H9 (cell line): ENCODE data around the gene SLC38A1. TPM values are rescaled to one million over a fixed set of nuclear protein-coding genes. Genes with fewer than 3 reads are reported as not detected.
A peak's percentile ranks its signal among the peaks of the same experiment; 100 is the strongest.

Experiments
- DNase-seq: peaks from one replicate; pipeline ENCODE4 v3.0.0-alpha.2; 2017
- H2AFZ ChIP-seq: one replicate; pipeline ENCODE4 v1.6.1; 2013; ENCODE audit warnings: mild to moderate bottlenecking, low read length, control low read depth, moderate library complexity
- H2AK5ac ChIP-seq: 2 replicates; pipeline ENCODE4 v1.6.1; 2013; ENCODE audit warnings: low read length, control low read depth, mixed read lengths; ENCODE audit not compliant: insufficient read length
- H2BK120ac ChIP-seq: one replicate; pipeline ENCODE4 v1.6.1; 2013; ENCODE audit warnings: low read depth, mild to moderate bottlenecking, low read length, control low read depth, inconsistent platforms; ENCODE audit not compliant: poor library complexity, severe bottlenecking
- H2BK12ac ChIP-seq: 2 replicates; pipeline ENCODE4 v1.6.1; 2013; ENCODE audit warnings: low read length, control low read depth, mixed read lengths, low read depth; ENCODE audit not compliant: insufficient read length
- H2BK15ac ChIP-seq: 2 replicates; pipeline ENCODE4 v1.6.1; 2013; ENCODE audit warnings: low read depth, low read length, control low read depth
- H2BK20ac ChIP-seq: one replicate; pipeline ENCODE4 v1.6.1; 2013; ENCODE audit warnings: low read depth, mild to moderate bottlenecking, low read length, control low read depth, inconsistent platforms; ENCODE audit not compliant: poor library complexity, severe bottlenecking
- H2BK5ac ChIP-seq: 2 replicates; pipeline ENCODE4 v1.6.1; 2013; ENCODE audit warnings: low read length, control low read depth, mixed read lengths; ENCODE audit not compliant: insufficient read length
- H3K14ac ChIP-seq: 2 replicates; pipeline ENCODE4 v1.6.1; 2013; ENCODE audit warnings: low read length, control low read depth; ENCODE audit not compliant: insufficient read depth
- H3K18ac ChIP-seq: 2 replicates; pipeline ENCODE4 v1.6.1; 2013; ENCODE audit warnings: low read depth, mild to moderate bottlenecking, mixed read lengths, low read length, control low read depth; ENCODE audit not compliant: insufficient read length
- H3K23ac ChIP-seq: 2 replicates; pipeline ENCODE4 v1.6.1; 2013; ENCODE audit warnings: low read length, control low read depth, mixed read lengths, low read depth; ENCODE audit not compliant: insufficient read length
- H3K23me2 ChIP-seq: 2 replicates; pipeline ENCODE4 v1.6.1; 2013; ENCODE audit warnings: low read depth, mild to moderate bottlenecking, mixed read lengths, low read length, control low read depth; ENCODE audit not compliant: insufficient read length, poor library complexity, severe bottlenecking
- H3K27ac ChIP-seq: 2 replicates; pipeline ENCODE4 v1.5.1; 2013; ENCODE audit warnings: low read length, control low read depth, mixed read lengths, low read depth; ENCODE audit not compliant: insufficient read length
- H3K27me3 ChIP-seq: 2 replicates; pipeline ENCODE4 v1.6.1; 2013; ENCODE audit warnings: low read length, control low read depth, inconsistent platforms; ENCODE audit not compliant: insufficient read depth
- H3K4ac ChIP-seq: 2 replicates; pipeline ENCODE4 v1.6.1; 2013; ENCODE audit warnings: low read depth, mild to moderate bottlenecking, control low read depth, inconsistent platforms, low read length, moderate library complexity
- H3K4me1 ChIP-seq: 2 replicates; pipeline ENCODE4 v1.6.1; 2013; ENCODE audit warnings: low read length, control low read depth, inconsistent platforms; ENCODE audit not compliant: insufficient read depth
- H3K4me2 ChIP-seq: 2 replicates; pipeline ENCODE4 v1.6.1; 2013; ENCODE audit warnings: low read length, control low read depth, mixed read lengths; ENCODE audit not compliant: insufficient read length, insufficient read depth
- H3K56ac ChIP-seq: 2 replicates; pipeline ENCODE4 v1.6.1; 2013; ENCODE audit warnings: low read depth, mild to moderate bottlenecking, mixed read lengths, low read length, control low read depth; ENCODE audit not compliant: insufficient read length
- H3K79me1 ChIP-seq: 2 replicates; pipeline ENCODE4 v1.6.1; 2013; ENCODE audit warnings: low read depth, mild to moderate bottlenecking, moderate library complexity, low read length, control low read depth, inconsistent platforms; ENCODE audit not compliant: insufficient read depth, poor library complexity, severe bottlenecking
- H3K79me2 ChIP-seq: 2 replicates; pipeline ENCODE4 v1.6.1; 2013; ENCODE audit warnings: low read length, control low read depth, inconsistent platforms; ENCODE audit not compliant: insufficient read depth
- H3K9ac ChIP-seq: 2 replicates; pipeline ENCODE4 v1.6.1; 2013; ENCODE audit warnings: low read length, control low read depth, mixed read lengths; ENCODE audit not compliant: insufficient read length; ENCODE audit errors: extremely low read depth
- H3K9me3 ChIP-seq: one replicate; pipeline ENCODE4 v1.6.1; 2013; ENCODE audit warnings: low read depth, low read length, inconsistent platforms; ENCODE audit not compliant: control insufficient read depth
- H3T11ph ChIP-seq: one replicate; pipeline ENCODE4 v1.6.1; 2013; ENCODE audit warnings: mild to moderate bottlenecking, low read length, control low read depth, inconsistent platforms
- H4K20me1 ChIP-seq: one replicate; pipeline ENCODE4 v1.6.1; 2013; ENCODE audit not compliant: control insufficient read depth, insufficient read length, insufficient read depth
- H4K5ac ChIP-seq: 2 replicates; pipeline ENCODE4 v1.6.1; 2013; ENCODE audit warnings: low read depth, mild to moderate bottlenecking, mixed read lengths, low read length, control low read depth; ENCODE audit not compliant: insufficient read length
- H4K8ac ChIP-seq: replicated peaks from 2 replicates; pipeline ENCODE4 v1.6.1; 2013; ENCODE audit warnings: low read length, control low read depth, mixed read lengths, low read depth; ENCODE audit not compliant: insufficient read length
- H4K91ac ChIP-seq: 2 replicates; pipeline ENCODE4 v1.6.1; 2013; ENCODE audit warnings: low read depth, mild to moderate bottlenecking, moderate library complexity, mixed read lengths, low read length, control low read depth; ENCODE audit not compliant: insufficient read length
- H3K27ac Mint-ChIP-seq, 3 experiments: 2 replicates in 2 of 3; 3 replicates in 1 of 3; pipeline ENCODE4 v1.8.0; 2020 to 2021; ENCODE audit warnings: mixed read lengths in 3 of 3, mild to moderate bottlenecking in 1 of 3, moderate library complexity in 1 of 3
- H3K27me3 Mint-ChIP-seq: 2 replicates; pipeline ENCODE4 v1.8.0; 2021; ENCODE audit warnings: low read depth, mild to moderate bottlenecking, moderate library complexity, mixed read lengths
- H3K36me3 Mint-ChIP-seq, 3 experiments: 2 replicates in 2 of 3; 3 replicates in 1 of 3; pipeline ENCODE4 v1.8.0; 2020 to 2021; ENCODE audit warnings: low read depth in 3 of 3, mixed read lengths in 3 of 3; ENCODE audit not compliant: insufficient read depth in 1 of 3
- H3K4me1 Mint-ChIP-seq, 2 experiments: 2 replicates each; pipeline ENCODE4 v1.8.0; 2020; ENCODE audit warnings: mixed read lengths in 2 of 2
- H3K4me3 Mint-ChIP-seq, 2 experiments: 2 replicates in 1 of 2; 3 replicates in 1 of 2; pipeline ENCODE4 v1.8.0; 2020 to 2021; ENCODE audit warnings: mild to moderate bottlenecking in 2 of 2, mixed read lengths in 2 of 2, moderate library complexity in 1 of 2
- H3K9me3 Mint-ChIP-seq, 2 experiments: 2 replicates in 1 of 2; 3 replicates in 1 of 2; pipeline ENCODE4 v1.8.0; 2020; ENCODE audit warnings: mild to moderate bottlenecking in 2 of 2, mixed read lengths in 2 of 2, moderate library complexity in 1 of 2
- CTCF ChIP-seq: fragments of 200-600 bp; sonication (generic); conservative IDR thresholded peaks from 3 replicates; pipeline ENCODE4 v1.8.0; 2021; ENCODE audit warnings: antibody characterized with exemption, mild to moderate bottlenecking
- WGBS: extraction: QIAGEN DNeasy Blood & Tissue Kit; methylation state at CpG from one replicate; pipeline ENCODE4 v1.1.7; 2013; ENCODE audit warnings: missing lambda C conversion rate, low lambda C conversion rate, mixed read lengths; ENCODE audit not compliant: insufficient read length; ENCODE audit errors: extremely low coverage; 5-methylcytosine and 5-hydroxymethylcytosine counted together
- total RNA-seq: library from RNA; stranded (reverse); gene quantifications from 2 replicates; pipeline ENCODE4 v1.2.1, GENCODE V29; 2021

Gene SLC38A1
- total RNA-seq, 1 experiment from 2014 or later = 216 TPM

DNA sequence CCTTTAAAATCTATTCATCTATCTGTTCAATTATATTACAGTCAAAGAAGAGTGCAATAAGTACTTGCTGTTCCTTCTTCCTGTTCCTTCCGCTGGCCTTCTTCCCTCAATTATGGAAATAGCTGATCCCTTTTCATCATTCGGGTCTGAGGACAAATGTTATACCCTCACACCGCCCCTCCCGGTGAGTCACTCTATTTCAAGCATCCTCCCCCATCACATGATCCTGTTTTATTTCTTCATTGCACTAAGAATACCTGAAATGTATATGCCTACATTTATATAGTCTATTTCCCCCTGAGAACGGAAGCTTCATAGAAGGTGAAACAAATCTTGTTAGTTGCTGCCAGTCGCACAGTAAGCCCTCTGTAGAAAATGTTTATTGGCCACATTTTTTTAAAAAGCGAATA, 2.5 kb downstream of the SLC38A1 start:
- H3K14ac ChIP-seq = no peak overlapping the region; the same call in 1 of the 2 replicates
- H3K27ac ChIP-seq = no peak overlapping the region
- Mint-ChIP-seq H3K36me3 (peaks cover 7 to 12% (median 7%) of the 10 kb centered on the region in 3 experiments; a peak in 5 of 7 replicates), H3K9me3 (no peaks in the 10 kb centered on the region), H3K27me3 (no peaks in the 10 kb centered on the region), H3K27ac (no peak overlapping the region), H3K4me1 (peaks cover 31 to 33% of the 10 kb centered on the region in 2 experiments), H3K4me3 (no peak overlapping the region)
- no peaks in the 10 kb centered on the region for H3K79me1 ChIP-seq
- no peaks in the 10 kb centered on the region for H3K27me3 ChIP-seq
- no peak overlapping the region for H2BK20ac ChIP-seq
- no peak overlapping the region for H3K4ac ChIP-seq
- no peak overlapping the region for H2BK15ac ChIP-seq
- peak overlapping the region; percentile 47 for H3K4me2 ChIP-seq
- no CpG with 5 or more reads among the region's 7 CpGs for WGBS
- H3K4me1 ChIP-seq = peaks cover 18% of the 10 kb centered on the region
- no peak overlapping the region for H3T11ph ChIP-seq
- no peak overlapping the region for H4K5ac ChIP-seq
- H3K23me2 ChIP-seq = peaks cover 25% of the 10 kb centered on the region
- no peak overlapping the region for H3K56ac ChIP-seq
- no peak overlapping the region for H3K18ac ChIP-seq
- no peak overlapping the region for H2AFZ ChIP-seq
- peak overlapping the region; percentile 98 for H3K9ac ChIP-seq
- no peak overlapping the region for H2BK5ac ChIP-seq
- no peak overlapping the region for H3K23ac ChIP-seq
- H2BK12ac ChIP-seq = no peak overlapping the region
- TF ChIP-seq CTCF = no peak; the same call in 2 of the 3 replicates
- no peak overlapping the region for H2BK120ac ChIP-seq
- H2AK5ac ChIP-seq = no peak overlapping the region
- H4K91ac ChIP-seq = no peak overlapping the region
- H3K79me2 ChIP-seq = peaks cover 63% of the 10 kb centered on the region
- no peak overlapping the region for H4K8ac ChIP-seq
- no peak for DNase-seq
- H4K20me1 ChIP-seq = no peaks in the 10 kb centered on the region
- H3K9me3 ChIP-seq = no peaks in the 10 kb centered on the region
